MG63 (cell line): ENCODE results near the gene SEMA3D. TPM values are rescaled to one million over a fixed set of nuclear protein-coding genes. Genes with fewer than 3 reads are reported as not detected.

Source experiments
- DNase-seq: peaks from one replicate; pipeline ENCODE4 v3.0.0-alpha.2; 2020
- H3K27me3 ChIP-seq: fragments of 250-450 bp; sonication (Bioruptor Pico); 2 replicates; pipeline ENCODE4 v1.5.1; 2020; ENCODE audit warnings: mild to moderate bottlenecking, moderate library complexity
- H3K36me3 ChIP-seq: fragments of 250-450 bp; sonication (Bioruptor Pico); 2 replicates; pipeline ENCODE4 v1.5.1; 2020; ENCODE audit warnings: mild to moderate bottlenecking, moderate library complexity
- H3K4me3 ChIP-seq: fragments of 250-450 bp; sonication (Bioruptor Pico); 2 replicates; pipeline ENCODE4 v1.5.1; 2020; ENCODE audit warnings: mild to moderate bottlenecking, moderate library complexity
- H3K9me3 ChIP-seq: fragments of 250-450 bp; sonication (Bioruptor Pico); 2 replicates; pipeline ENCODE4 v1.5.1; 2020; ENCODE audit warnings: mild to moderate bottlenecking, moderate library complexity
- total RNA-seq: library from RNA; depleted of rRNA; stranded (reverse); fragments of >200 nt; shearing (Covaris generic); gene quantifications from 2 replicates; pipeline ENCODE4 v1.2.3, GENCODE V29; 2014; ENCODE audit warnings: low replicate concordance

The SEMA3D gene
- total RNA-seq, 1 experiment from 2014 or later: 0.20 TPM

DNA sequence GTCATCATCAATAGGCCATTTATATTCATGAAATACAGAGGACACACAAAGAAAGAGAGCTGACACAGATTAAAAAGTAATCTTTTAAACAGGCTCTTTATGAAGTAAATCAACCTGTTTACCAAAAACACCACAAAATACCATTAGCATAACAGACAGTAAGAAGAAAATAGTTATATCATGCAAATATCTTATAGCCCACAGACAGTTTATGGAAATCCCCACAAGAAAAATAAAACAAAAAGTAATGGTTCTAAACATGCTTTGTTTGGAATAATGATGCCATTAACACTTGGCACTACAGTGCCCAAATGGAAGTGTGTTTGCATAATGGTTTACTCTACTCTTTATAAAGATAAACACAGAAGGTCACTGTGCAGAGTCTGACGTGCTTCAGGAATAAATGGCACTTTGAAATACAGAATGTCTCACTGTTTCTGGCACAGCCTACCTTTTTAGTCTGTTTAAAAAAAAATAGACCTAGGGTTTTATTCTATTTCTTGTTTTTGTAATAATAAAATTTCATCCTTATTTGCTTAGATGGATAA is 30.1 kb downstream of the SEMA3D start:
- no peak for DNase-seq
- Histone ChIP-seq H3K9me3 (no peaks in the 10 kb centered on the region), H3K36me3 (no peaks in the 10 kb centered on the region), H3K4me3 (no peak overlapping the region), H3K27me3 (no peaks in the 10 kb centered on the region)

DNA sequence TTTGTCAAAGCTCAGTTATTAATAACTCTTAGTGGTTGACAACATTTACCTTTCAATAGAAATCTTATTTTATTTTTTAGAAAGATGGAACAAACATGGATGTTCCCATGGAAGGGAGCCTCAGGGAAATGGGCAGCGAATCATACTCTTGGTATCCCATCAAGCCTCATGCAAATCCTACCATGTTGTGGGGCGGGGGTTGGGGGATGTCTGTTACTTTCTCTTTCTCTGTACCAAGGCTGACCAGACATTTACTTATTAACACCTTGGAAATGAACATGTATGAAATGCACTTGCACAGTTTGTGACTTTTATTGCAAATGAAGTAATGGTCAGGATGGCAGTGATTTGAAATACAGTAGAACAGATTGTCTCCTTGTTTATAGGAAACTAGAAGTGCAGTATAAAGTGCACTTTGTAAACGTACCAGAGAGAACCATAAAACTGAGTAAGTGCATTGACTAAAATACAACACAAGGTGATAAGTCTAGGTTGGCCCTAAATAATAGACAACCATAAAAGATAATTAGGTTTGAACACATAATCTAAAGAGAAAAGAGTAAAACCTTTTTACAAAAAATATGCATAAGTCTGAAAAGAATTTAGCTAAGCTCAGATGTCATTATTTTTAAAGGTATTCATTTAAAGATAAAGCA is 32.4 kb downstream of the SEMA3D start:
- Histone ChIP-seq H3K27me3 (no peaks in the 10 kb centered on the region), H3K36me3 (no peaks in the 10 kb centered on the region), H3K4me3 (no peak overlapping the region), H3K9me3 (no peaks in the 10 kb centered on the region)
- DNase-seq: no peak

GRCh38 chr7:85153715-85154114 is 33.1 kb downstream of the SEMA3D start:
- no peak for DNase-seq
- Histone ChIP-seq H3K4me3 (no peak overlapping the region), H3K9me3 (no peaks in the 10 kb centered on the region), H3K36me3 (no peaks in the 10 kb centered on the region), H3K27me3 (no peaks in the 10 kb centered on the region)

DNA sequence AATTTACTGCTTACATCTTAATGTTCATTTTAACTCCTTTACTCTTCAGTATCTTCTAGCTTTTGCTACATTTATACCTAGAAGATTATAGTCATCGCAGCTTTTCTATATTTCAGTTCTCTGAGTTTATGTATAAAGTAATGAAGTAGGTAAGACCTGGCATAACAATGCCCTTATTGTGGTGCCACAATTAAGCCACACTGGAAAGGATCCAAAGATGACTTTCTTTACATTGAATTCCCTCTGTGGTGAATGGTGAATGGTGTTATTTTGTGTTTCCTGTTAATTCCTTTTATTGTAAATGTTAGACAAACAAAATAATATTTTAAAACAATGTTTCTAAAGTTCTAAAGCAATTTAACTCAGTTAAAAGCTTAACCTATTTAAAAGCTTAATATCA is 36.2 kb downstream of the SEMA3D start:
- H3K4me3 ChIP-seq: no peak overlapping the region
- H3K27me3 ChIP-seq: no peaks in the 10 kb centered on the region
- no peaks in the 10 kb centered on the region for H3K36me3 ChIP-seq
- DNase-seq: no peak
- H3K9me3 ChIP-seq: no peaks in the 10 kb centered on the region

GRCh38 chr7:85144771-85145170 is 42.1 kb downstream of the SEMA3D start:
- no peaks in the 10 kb centered on the region for H3K27me3 ChIP-seq
- H3K4me3 ChIP-seq: no peak overlapping the region
- no peak for DNase-seq
- H3K9me3 ChIP-seq: no peaks in the 10 kb centered on the region
- no peaks in the 10 kb centered on the region for H3K36me3 ChIP-seq

DNA sequence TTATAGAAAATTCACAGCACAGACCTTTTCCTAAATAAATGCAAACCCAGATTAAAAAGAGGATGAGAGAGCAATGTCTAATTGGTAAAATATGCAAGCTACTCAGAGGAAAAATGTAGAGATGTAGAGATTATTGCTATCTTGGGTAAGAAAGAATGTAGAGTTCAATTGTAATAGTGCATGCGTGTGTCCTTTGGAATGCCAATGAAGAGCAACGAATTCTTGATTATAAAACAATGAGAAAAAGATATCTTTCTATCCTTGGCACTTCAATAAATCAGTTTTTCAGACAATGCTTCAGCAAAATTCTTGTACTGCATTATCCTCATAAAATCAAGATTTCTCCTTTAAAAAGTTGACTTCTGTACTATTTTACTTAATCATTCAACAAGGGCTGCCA is 50.9 kb downstream of the SEMA3D start:
- Histone ChIP-seq H3K36me3 (no peaks in the 10 kb centered on the region), H3K9me3 (no peaks in the 10 kb centered on the region), H3K27me3 (no peaks in the 10 kb centered on the region), H3K4me3 (no peak overlapping the region)
- no peak for DNase-seq

GRCh38 chr7:85133560-85133959 is 53.3 kb downstream of the SEMA3D start:
- Histone ChIP-seq H3K36me3 (no peaks in the 10 kb centered on the region), H3K4me3 (no peak overlapping the region), H3K27me3 (no peaks in the 10 kb centered on the region), H3K9me3 (no peaks in the 10 kb centered on the region)
- no peak for DNase-seq

- DNase-seq: no peak
- Histone ChIP-seq H3K4me3 (no peak overlapping the region), H3K27me3 (no peaks in the 10 kb centered on the region), H3K9me3 (no peaks in the 10 kb centered on the region), H3K36me3 (no peaks in the 10 kb centered on the region)
These were observed 53.9 kb downstream of the SEMA3D start for GRCh38 chr7:85133006-85133405.

- H3K4me3 ChIP-seq: no peak overlapping the region
- H3K36me3 ChIP-seq: no peaks in the 10 kb centered on the region
- no peaks in the 10 kb centered on the region for H3K9me3 ChIP-seq
- no peaks in the 10 kb centered on the region for H3K27me3 ChIP-seq
- DNase-seq: no peak
These were observed 56.2 kb downstream of the SEMA3D start for GRCh38 chr7:85130702-85131101.

- no peak for DNase-seq
These were observed 60.5 kb downstream of the SEMA3D start for GRCh38 chr7:85126383-85126782.

GRCh38 chr7:85125651-85126131 is 61.2 kb downstream of the SEMA3D start:
- no peaks in the 10 kb centered on the region for H3K9me3 ChIP-seq
- H3K4me3 ChIP-seq: no peak overlapping the region
- no peaks in the 10 kb centered on the region for H3K27me3 ChIP-seq
- DNase-seq: no peak
- H3K36me3 ChIP-seq: no peaks in the 10 kb centered on the region

More at GRCh38 chr7:85126383-85126782, 60.5 kb downstream of the SEMA3D start:
- no peaks in the 10 kb centered on the region for H3K9me3 ChIP-seq
- H3K27me3 ChIP-seq: no peaks in the 10 kb centered on the region
- no peaks in the 10 kb centered on the region for H3K36me3 ChIP-seq
- H3K4me3 ChIP-seq: no peak overlapping the region

- Histone ChIP-seq H3K4me3 (no peak overlapping the region), H3K9me3 (no peaks in the 10 kb centered on the region), H3K27me3 (no peaks in the 10 kb centered on the region), H3K36me3 (no peaks in the 10 kb centered on the region)
- no peak for DNase-seq
These were observed 61.7 kb downstream of the SEMA3D start for GRCh38 chr7:85125176-85125575.

DNA sequence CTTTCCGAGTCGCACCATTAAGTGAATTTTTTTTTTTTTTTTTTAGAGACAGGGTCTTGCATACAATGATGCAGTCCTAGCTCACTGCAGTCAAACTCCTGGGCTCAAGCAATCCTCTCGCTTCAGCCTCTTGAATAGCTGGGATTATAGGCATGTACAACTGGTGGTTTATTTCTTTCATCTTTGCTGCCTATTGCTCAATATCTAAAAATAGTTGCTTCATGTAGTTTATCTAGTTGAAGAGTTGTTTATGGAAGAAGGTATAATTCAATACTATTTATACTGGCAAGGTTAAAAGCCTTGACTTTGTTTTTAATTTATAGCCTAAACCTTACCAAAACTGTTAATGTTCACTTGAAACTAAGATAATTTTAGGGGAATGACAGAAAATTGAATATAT is 66.9 kb downstream of the SEMA3D start:
- no peaks in the 10 kb centered on the region for H3K36me3 ChIP-seq
- H3K27me3 ChIP-seq: no peaks in the 10 kb centered on the region
- no peak for DNase-seq
- H3K4me3 ChIP-seq: no peak overlapping the region
- no peaks in the 10 kb centered on the region for H3K9me3 ChIP-seq

GRCh38 chr7:85115862-85116261 is 71.0 kb downstream of the SEMA3D start:
- no peak for DNase-seq
- Histone ChIP-seq H3K27me3 (no peaks in the 10 kb centered on the region), H3K9me3 (no peaks in the 10 kb centered on the region), H3K36me3 (no peaks in the 10 kb centered on the region), H3K4me3 (no peak overlapping the region)

DNA sequence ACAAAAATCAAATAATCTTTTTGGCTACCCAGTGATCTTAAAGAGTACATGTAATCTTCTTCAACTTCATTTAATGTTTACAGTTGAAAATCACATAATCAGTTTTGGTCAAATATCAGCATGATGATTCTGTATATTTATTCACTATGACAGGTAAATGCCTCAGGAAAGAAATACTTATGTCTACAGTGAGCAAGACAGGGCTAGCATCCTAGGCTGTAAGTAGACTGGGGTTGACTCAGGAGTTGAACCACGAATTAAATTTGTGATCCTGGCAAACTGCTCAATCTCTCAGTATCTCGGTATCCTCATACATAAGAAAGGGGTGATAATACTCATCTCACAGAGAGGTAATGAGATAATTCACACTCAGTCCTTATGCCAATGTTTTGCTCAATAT is 71.8 kb downstream of the SEMA3D start:
- Histone ChIP-seq H3K27me3 (no peaks in the 10 kb centered on the region), H3K36me3 (no peaks in the 10 kb centered on the region), H3K4me3 (no peak overlapping the region), H3K9me3 (no peaks in the 10 kb centered on the region)
- no peak for DNase-seq

DNA sequence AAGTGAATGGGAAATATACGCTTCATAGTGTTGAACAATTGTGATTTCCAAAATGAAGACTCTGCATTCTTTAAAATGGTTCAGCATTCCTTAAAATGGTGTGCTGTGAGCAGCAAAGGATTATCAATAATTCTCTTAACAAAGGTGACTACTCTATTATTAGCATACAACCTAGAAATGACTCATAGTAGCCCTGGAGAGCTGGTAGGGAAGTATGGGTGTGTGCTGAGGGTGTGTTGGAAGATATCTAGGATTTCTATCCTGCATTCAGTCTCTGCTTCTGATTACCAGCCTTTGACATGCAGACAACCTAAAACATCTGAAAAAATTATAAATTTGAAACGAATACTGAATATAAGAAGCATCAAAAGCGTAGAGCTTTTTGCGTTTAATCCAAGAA is 72.5 kb downstream of the SEMA3D start:
- H3K36me3 ChIP-seq: no peaks in the 10 kb centered on the region
- H3K9me3 ChIP-seq: no peaks in the 10 kb centered on the region
- no peaks in the 10 kb centered on the region for H3K27me3 ChIP-seq
- no peak overlapping the region for H3K4me3 ChIP-seq
- no peak for DNase-seq

DNA sequence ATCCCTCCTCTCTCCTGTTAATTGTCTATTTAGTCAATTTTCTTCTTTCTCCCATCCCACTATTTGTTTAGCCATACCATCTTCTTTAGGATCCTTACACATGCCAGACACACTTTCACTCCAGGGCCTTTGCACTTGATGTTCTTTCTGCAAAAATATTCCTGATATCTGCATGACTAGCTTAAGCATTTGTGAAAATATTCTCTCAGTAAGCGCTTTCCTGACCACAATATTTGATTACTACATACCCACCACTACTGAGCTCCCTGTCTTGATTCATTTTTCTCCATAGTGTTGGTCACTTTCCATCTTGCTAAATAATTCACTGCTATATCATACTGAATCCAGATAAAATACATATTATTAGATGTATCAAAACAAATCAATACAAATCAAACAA is 75.1 kb downstream of the SEMA3D start:
- DNase-seq: no peak
- Histone ChIP-seq H3K27me3 (no peaks in the 10 kb centered on the region; the same call in none of the 2 replicates), H3K4me3 (no peak overlapping the region), H3K9me3 (no peaks in the 10 kb centered on the region), H3K36me3 (no peaks in the 10 kb centered on the region)

GRCh38 chr7:85106719-85107118 is 80.1 kb downstream of the SEMA3D start:
- Histone ChIP-seq H3K36me3 (no peaks in the 10 kb centered on the region), H3K9me3 (no peaks in the 10 kb centered on the region), H3K4me3 (no peak overlapping the region), H3K27me3 (no peaks in the 10 kb centered on the region; the same call in none of the 2 replicates)
- DNase-seq: no peak
